H54 (cell line): ENCODE results near the gene MUC3A.
"Not testable (repeated sequence)": the region's sequence is repeated elsewhere in the genome, so short reads cannot be mapped to it uniquely, and the experiment has no call there.

ENCODE experiments used
- DNase-seq: peaks from one replicate; pipeline ENCODE4 v3.0.0; 2011; ENCODE audit warnings: low spot score, mixed read lengths; ENCODE audit not compliant: insufficient read length
- FAIRE-seq: peaks from 3 replicates; lab custom pipeline; 2011; peaks lifted over from hg19 to GRCh38; lab: Jason Lieb, UNC
- POLR2A ChIP-seq: IDR thresholded peaks from 2 replicates; pipeline ENCODE4 v1.6.1; 2011; ENCODE audit warnings: low read depth, mild to moderate bottlenecking, low read length

Gene MUC3A

GRCh38 chr7:100949227-100949932, at the start of gene MUC3A:
Gene MUC3A, plus strand, starts transcription at chr7:100949534. Its CDS starts 91 bp downstream, at chr7:100949625.
- no peak for TF ChIP-seq POLR2A
- FAIRE-seq (no peak), DNase-seq (no peak)

GRCh38 chr7:100900978-100901377, 48.4 kb upstream of the MUC3A start:
- TF ChIP-seq POLR2A, result no peak
- no peak for DNase-seq
- no peak for FAIRE-seq

DNA sequence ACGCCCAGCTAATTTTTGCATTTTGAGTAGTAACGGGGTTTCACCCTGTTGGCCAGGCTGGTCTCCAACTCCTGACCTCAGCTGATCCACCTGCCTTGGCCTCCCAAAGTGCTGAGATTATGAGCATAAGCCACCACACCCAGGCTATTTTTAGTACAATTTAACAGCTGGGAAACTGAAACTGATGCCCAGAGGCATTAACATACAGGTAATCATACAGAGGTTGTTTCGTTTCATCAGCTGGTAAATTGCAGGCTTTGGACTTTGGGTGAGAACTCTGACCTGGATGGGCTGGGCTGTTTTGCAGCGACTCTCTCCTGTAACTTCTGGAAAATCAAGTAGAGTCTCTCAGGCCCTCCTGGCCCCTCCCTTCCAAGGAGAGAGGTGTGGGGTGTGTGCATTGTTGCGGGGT, 47.4 kb upstream of the MUC3A start:
- FAIRE-seq (no peak), DNase-seq (no peak)
- TF ChIP-seq POLR2A, result no peak

DNA sequence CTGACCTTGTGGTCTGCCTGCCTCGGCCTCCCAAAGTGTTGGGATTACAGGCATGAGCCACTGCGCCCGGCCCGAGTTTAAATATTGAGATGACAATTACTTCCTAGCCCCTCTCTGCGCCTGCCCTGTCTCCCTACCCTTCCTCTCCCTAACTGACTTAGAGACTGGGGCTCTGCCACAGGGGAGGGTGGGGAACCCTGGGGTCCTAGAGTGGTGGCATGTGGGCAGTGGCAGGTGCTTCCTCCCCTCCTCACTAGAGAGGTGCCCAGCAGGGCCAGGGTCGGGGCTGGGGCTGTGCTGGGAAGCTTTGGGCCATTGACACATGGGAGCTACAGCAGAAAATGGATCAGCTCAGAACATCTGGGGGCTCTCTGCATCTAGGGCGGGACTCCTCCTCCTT, 46.7 kb upstream of the MUC3A start:
- no peak for TF ChIP-seq POLR2A
- no peak for FAIRE-seq

DNA sequence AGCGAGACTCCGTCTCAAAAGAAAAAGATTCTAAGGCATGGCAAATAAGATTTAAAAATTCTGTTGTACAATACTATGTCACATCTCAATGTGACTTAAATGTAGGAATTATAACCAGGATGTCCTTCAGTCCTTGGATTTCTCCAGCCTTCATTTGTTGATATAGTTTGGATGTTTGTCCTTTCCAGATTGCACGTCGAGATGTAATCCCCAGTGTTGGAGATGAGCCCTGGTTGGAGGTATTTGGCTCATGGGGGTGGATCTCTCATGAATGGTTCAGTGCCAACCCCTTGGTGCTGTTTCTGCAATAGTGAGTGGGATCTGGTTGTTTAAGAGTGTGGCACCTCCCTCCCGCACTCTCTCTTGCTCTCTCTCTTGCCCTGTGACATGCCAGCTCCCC, 40.8 kb upstream of the MUC3A start:
- TF ChIP-seq POLR2A, result no peak
- DNase-seq (no peak), FAIRE-seq (no peak)

More for the DNA sequence above, 46.7 kb upstream of the MUC3A start:
- DNase-seq, result no peak

- not testable (repeated sequence) for FAIRE-seq, DNase-seq
Measured at GRCh38 chr7:100910443-100910842, 38.9 kb upstream of the MUC3A start.

DNA sequence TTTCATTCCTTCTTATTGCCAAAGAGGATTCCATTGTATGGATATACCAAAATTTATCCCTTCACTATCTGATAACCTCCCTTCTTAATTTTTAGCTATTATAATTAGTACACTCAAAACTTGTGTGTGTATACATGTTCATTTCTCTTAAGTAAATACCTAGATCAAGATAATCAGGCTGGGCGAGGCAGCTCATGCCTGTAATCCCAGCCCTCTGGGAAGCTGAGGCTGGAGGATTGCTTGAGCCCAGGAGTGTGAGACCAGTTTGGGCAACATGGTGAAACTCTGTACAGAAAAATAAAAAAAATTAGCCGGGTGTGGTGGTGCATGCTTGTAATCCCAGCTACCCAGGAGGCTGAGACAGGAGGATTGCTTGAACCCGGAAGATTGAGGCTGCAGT, 37.9 kb upstream of the MUC3A start:
- no peak for TF ChIP-seq POLR2A
- FAIRE-seq (no peak), DNase-seq (no peak)

- TF ChIP-seq POLR2A, result no peak
- FAIRE-seq (no peak), DNase-seq (no peak)
Measured at GRCh38 chr7:100914208-100914878, 35.0 kb upstream of the MUC3A start.

GRCh38 chr7:100914879-100915447, 34.4 kb upstream of the MUC3A start:
- DNase-seq (peak; percentile 74), FAIRE-seq (no peak)
- TF ChIP-seq POLR2A, result no peak

DNA sequence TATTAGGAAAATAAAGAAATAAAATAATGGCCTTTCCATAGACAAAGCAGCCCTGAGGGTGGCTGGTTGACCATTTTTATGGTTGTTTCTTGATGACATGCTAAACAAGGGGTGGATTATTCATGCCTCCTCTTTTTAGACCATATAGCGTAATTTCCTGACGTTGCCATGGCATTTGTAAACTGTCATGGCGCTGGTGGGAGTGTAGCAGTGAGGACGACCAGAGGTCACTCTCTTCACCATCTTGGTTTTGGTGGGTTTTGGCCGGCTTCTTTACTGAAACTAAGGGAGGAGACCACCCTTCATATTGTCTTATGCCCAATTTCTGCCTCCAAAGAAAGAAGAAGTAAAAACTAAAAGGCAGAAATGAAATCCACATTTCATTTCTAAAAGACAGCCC, 30.0 kb upstream of the MUC3A start:
- FAIRE-seq, DNase-seq: not testable (repeated sequence)

- DNase-seq, FAIRE-seq: not testable (repeated sequence)
Measured at GRCh38 chr7:100919779-100920437, 29.4 kb upstream of the MUC3A start.

DNA sequence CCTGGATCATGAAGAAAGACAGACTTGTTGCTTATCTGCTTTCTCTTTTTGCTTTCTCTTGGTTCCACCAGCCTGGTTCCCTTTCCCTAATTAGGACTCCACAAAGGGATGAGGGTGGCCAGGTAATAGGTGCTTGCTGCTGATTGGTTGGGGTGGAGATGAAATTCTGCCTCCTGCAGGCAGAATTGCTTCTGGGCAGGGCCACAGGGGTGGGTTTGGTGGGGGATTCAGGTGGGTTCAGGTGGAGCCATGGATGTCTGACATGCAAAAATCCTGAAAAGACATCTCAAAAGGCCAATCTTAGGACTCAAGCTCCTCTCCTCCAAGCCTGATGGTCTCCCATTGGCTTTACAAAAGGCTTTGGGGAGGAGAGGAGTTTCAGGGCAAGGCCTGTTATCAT, 28.3 kb upstream of the MUC3A start:
- FAIRE-seq (no peak), DNase-seq (no peak)
- no peak for TF ChIP-seq POLR2A

GRCh38 chr7:100923616-100924015, 25.7 kb upstream of the MUC3A start:
- FAIRE-seq, DNase-seq: not testable (repeated sequence)

DNA sequence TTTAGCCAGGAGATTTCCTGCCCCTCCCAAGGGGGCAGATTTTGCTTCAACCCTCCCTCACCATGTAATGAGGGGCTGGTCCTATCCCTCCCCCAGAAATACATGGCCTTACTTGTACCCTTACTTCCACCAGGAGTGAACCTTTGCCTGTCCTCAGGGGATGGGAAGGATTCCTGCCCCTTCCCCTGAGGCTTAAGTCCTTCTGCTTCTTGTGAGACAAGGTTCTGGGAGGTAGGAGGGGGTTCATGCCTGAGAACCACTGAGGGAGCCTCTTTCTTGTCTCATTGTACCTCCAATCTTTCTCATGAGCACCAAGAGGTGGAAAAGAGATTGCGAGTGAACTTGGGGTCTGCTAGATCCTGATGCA, 19.5 kb upstream of the MUC3A start:
- no peak for DNase-seq
- FAIRE-seq, result no peak
- no peak for TF ChIP-seq POLR2A

GRCh38 chr7:100933734-100934133, 15.6 kb upstream of the MUC3A start:
- DNase-seq (no peak), FAIRE-seq (no peak)
- TF ChIP-seq POLR2A, result no peak

DNA sequence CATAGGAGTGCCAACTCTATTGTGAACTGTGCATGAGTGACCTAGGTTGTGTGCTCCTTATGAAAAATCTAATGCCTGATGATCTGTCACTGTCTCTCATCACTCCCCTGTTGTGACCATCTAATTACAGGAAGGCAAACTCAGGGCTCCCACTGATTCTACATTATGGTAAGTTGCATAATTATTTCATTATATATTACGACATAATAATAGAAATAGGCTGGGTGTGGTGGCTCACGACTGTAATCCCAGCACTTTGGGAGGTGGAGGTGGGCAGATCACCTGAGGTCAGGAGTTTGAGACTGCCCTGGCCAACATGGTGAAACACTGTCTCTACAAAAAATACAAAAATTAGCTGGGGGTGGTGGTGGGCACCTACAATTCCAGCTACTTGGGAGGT, 14.0 kb upstream of the MUC3A start:
- not testable (repeated sequence) for FAIRE-seq, DNase-seq

GRCh38 chr7:100936167-100936566, 13.2 kb upstream of the MUC3A start:
- not testable (repeated sequence) for DNase-seq, FAIRE-seq
